KOPT-K1 (cell line): ENCODE measurements around the gene MRPL42.
"Not testable (repeated sequence)": the region's sequence is repeated elsewhere in the genome, so short reads cannot be mapped to it uniquely, and the experiment has no call there.

Experiments
- H3K27ac ChIP-seq: fragments of 200-600 bp; sonication (generic); 2 replicates; pipeline ENCODE4 v1.5.1; 2016; ENCODE audit warnings: antibody characterized with exemption, mild to moderate bottlenecking, low read depth, low read length; ENCODE audit not compliant: poor library complexity, severe bottlenecking
- H3K36me3 ChIP-seq: fragments of 200-600 bp; sonication (generic); 2 replicates; pipeline ENCODE4 v1.5.1; 2017; ENCODE audit warnings: antibody characterized with exemption, mild to moderate bottlenecking, low read length, moderate library complexity; ENCODE audit not compliant: insufficient read depth
- H3K9me3 ChIP-seq: fragments of 200-600 bp; sonication (generic); 2 replicates; pipeline ENCODE4 v1.5.1; 2017; ENCODE audit warnings: antibody characterized with exemption, low read length, mild to moderate bottlenecking; ENCODE audit not compliant: insufficient read depth, poor library complexity, severe bottlenecking

Gene MRPL42

GRCh38 chr12:93461503-93461902 is 5.8 kb upstream of the MRPL42 start:
- Histone ChIP-seq H3K27ac (no peak overlapping the region), H3K36me3 (no peaks in the 10 kb centered on the region), H3K9me3 (no peaks in the 10 kb centered on the region)

GRCh38 chr12:93465841-93466240 is 1.5 kb upstream of the MRPL42 start:
- Histone ChIP-seq H3K36me3 (peaks cover 16% of the 10 kb centered on the region), H3K27ac (no peak overlapping the region)

DNA sequence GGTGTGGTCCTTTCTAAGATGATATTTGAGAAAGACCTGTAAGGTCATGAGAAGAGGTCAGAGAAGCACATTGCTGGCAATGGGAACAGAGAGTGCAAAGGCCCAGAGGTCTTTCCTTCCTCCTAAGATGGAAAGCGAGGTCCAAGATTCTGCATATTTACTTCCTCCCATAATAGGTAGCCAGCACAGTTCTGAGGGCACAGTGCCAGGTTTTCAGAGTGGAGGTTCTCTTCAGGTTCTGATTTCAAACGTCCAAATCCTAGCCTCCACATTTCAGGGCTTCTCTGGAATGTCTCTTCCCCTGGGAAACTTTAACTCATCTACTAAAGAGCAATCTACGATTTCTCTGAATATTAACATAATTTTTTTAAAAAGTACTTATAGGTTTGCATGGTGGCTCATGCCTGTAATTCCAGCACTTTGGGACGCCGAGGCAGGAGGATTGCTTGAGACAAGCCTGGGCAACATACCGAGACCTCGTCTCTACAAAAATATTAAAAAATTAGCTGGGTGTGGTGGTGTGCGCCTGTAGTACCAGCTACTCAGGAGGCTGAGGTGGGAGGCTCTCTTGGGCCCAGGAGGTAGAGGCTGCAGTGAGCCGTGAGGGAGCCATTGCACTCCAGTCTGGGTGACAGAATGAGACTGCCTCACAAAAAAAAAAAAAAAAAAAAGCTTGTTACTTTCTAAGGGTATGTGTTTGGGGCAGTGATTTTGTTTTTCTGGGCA is 526 bp upstream of the MRPL42 start:
- Histone ChIP-seq H3K9me3 (no peaks in the 10 kb centered on the region), H3K27ac (no peak overlapping the region)

More at GRCh38 chr12:93465841-93466240, 1.5 kb upstream of the MRPL42 start:
- H3K9me3 ChIP-seq: no peaks in the 10 kb centered on the region

DNA sequence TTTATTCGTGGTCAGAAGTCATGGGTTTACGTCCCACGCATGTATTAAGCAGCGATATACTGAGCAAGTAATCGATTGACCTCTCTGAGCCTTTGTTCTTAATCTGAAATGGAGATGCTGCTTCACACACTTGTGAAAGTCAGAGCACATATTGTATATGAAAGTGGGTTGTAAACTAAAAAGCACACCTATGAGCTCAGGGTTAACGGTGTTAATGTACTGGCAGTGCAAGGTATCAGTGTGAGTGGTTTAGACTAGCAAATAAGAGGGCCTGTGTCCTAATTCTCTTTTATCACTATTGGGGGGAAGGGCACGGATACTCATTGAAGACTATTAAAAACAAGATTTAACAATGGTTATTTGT is 676 bp downstream of the MRPL42 start:
- Histone ChIP-seq H3K27ac (peak overlapping the region; percentile 80), H3K9me3 (no peaks in the 10 kb centered on the region)

More for the DNA sequence above, 526 bp upstream of the MRPL42 start:
- H3K36me3 ChIP-seq: peaks cover 25% of the 10 kb centered on the region

GRCh38 chr12:93469386-93469785 is 2.1 kb downstream of the MRPL42 start:
- Histone ChIP-seq H3K36me3 (peaks cover 51% of the 10 kb centered on the region), H3K9me3 (no peaks in the 10 kb centered on the region)

More for the DNA sequence above, 676 bp downstream of the MRPL42 start:
- peaks cover 37% of the 10 kb centered on the region for H3K36me3 ChIP-seq

DNA sequence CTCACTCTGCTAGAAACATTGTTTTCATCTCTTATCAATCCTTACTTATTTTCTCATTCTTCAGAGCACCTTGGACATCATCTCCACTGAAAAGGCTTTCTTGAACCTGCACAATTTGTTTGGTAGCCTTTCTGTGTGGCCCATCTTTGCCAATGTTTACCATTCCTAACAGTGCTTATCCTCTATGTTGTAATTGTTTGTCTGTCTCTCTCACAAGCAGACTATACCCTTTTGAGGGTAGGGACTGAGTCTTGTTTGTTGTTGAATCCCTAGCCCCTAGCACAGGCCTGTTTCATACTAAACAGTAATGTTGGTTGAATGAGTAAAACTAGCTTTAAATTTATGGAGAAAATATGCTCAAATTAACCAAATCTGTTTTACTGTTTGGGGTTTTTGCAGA is 9.2 kb downstream of the MRPL42 start:
- Histone ChIP-seq H3K9me3 (no peaks in the 10 kb centered on the region), H3K27ac (no peak overlapping the region), H3K36me3 (peaks cover 100% of the 10 kb centered on the region)

More at GRCh38 chr12:93469386-93469785, 2.1 kb downstream of the MRPL42 start:
- H3K27ac ChIP-seq: no peak overlapping the region

- no peak overlapping the region for H3K27ac ChIP-seq
- H3K9me3 ChIP-seq: no peaks in the 10 kb centered on the region
- peaks cover 97% of the 10 kb centered on the region for H3K36me3 ChIP-seq
Observed at GRCh38 chr12:93482721-93483120, 15.4 kb downstream of the MRPL42 start.

- H3K9me3 ChIP-seq: no peaks in the 10 kb centered on the region
- H3K27ac ChIP-seq: no peak overlapping the region
- H3K36me3 ChIP-seq: peaks cover 97% of the 10 kb centered on the region
Observed at GRCh38 chr12:93483151-93483807, 16.0 kb downstream of the MRPL42 start.

- H3K27ac ChIP-seq: no peak overlapping the region
- H3K36me3 ChIP-seq: peaks cover 97% of the 10 kb centered on the region
- H3K9me3 ChIP-seq: no peaks in the 10 kb centered on the region
Observed at GRCh38 chr12:93484315-93484981, 17.1 kb downstream of the MRPL42 start.

GRCh38 chr12:93492808-93493207 is 25.5 kb downstream of the MRPL42 start:
- H3K27ac ChIP-seq, H3K9me3 ChIP-seq: not testable (repeated sequence)
- H3K36me3 ChIP-seq: peaks cover 84% of the 10 kb centered on the region

DNA sequence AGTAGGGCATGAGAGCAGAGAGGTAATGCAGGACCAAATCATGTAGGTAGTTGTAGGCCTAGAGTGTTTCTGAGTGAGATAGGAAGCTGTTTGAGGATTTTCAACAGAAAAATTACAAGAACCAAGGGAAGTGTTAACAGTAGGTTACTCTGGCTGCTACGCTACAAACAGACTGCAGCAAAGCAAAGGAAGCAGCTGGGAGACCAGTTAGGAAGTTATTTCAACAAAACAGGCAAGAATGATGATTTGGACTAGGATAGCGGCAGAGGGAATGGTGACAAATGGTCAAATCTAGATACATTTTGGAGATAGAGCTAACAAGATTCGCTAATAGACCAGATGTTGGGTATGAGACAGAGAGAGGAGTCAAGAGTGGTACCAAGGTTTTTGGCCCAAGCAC is 26.8 kb downstream of the MRPL42 start:
- peaks cover 72% of the 10 kb centered on the region for H3K36me3 ChIP-seq
- no peaks in the 10 kb centered on the region for H3K9me3 ChIP-seq

GRCh38 chr12:93497456-93497855 is 30.1 kb downstream of the MRPL42 start:
- Histone ChIP-seq H3K36me3 (peaks cover 72% of the 10 kb centered on the region), H3K9me3 (no peaks in the 10 kb centered on the region), H3K27ac (no peak overlapping the region)

More for the DNA sequence above, 26.8 kb downstream of the MRPL42 start:
- no peak overlapping the region for H3K27ac ChIP-seq

- H3K36me3 ChIP-seq: peaks cover 77% of the 10 kb centered on the region
- not testable (repeated sequence) for H3K27ac ChIP-seq, H3K9me3 ChIP-seq
Observed at GRCh38 chr12:93498813-93499212, 31.5 kb downstream of the MRPL42 start.

DNA sequence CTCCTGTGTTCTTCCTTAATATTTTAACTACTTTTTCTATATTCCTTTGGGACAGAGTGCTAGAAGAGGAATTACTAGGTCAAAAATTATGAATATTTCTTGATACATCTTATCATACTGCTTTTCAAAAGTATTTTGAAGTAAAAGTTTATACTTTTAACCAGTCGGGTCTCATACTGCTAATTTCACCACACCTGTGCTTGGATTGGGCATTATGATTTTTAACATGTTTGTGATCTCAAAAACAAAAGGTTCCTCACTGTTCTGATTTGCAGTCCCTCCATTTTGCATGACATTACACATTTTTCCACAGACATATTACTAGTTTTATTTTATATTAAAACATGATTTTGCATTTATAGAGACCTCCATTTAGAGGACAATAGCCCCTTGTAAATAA is 32.9 kb downstream of the MRPL42 start:
- H3K36me3 ChIP-seq: peaks cover 77% of the 10 kb centered on the region
- no peaks in the 10 kb centered on the region for H3K9me3 ChIP-seq
- no peak overlapping the region for H3K27ac ChIP-seq

DNA sequence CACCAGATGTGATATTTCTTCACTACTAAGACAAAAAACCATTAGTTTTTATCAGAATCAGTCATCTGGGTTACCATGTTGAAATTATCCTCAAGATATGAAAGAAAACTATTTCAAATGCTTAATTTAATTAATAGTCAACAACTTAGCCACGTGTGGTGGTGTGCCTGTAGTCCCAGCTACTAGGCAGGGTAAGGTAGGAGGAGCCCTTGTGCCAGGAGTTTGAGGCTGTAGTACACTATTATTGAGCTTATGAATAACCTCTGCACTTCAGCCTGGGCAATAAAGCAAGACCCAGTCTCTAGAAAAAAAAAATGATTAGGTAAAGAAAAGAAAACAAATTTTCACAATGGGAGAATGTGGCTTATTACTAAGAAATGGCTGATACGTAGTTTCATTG is 33.4 kb downstream of the MRPL42 start:
- no peak overlapping the region for H3K27ac ChIP-seq
- H3K9me3 ChIP-seq: no peaks in the 10 kb centered on the region
- H3K36me3 ChIP-seq: peaks cover 77% of the 10 kb centered on the region
